Ovary (tissue), 3 donors: ENCODE results near the gene STX16.

Experiments used
- EP300 ChIP-seq: sonication (generic); formaldehyde crosslinking; IDR thresholded peaks from one replicate; pipeline ENCODE4 v1.6.1; 2017; ENCODE audit warnings: antibody characterized with exemption
- POLR2A ChIP-seq: fragments of 450-650 bp; IDR thresholded peaks from one replicate; pipeline ENCODE4 v1.6.1; 2017; ENCODE audit warnings: antibody characterized with exemption, mild to moderate bottlenecking, moderate library complexity
- TF ChIP-seq, protein P1 (sequence below), 3 donors: fragments of 450-650 bp in 2 of 3; fragments of 200-600 bp in 1 of 3; IDR thresholded peaks; one replicate each; pipeline versions ENCODE4 v1.5.1 to v1.8.0; 2016 to 2022; ENCODE audit warnings: antibody characterized with exemption in 3 of 3, mild to moderate bottlenecking in 1 of 3
- donor health status: DM: no; HTN: no; CAD: no.

GRCh38 chr20:58722877-58723627 is 72.0 kb downstream of the STX16 start:
- TF ChIP-seq, protein P1, sequence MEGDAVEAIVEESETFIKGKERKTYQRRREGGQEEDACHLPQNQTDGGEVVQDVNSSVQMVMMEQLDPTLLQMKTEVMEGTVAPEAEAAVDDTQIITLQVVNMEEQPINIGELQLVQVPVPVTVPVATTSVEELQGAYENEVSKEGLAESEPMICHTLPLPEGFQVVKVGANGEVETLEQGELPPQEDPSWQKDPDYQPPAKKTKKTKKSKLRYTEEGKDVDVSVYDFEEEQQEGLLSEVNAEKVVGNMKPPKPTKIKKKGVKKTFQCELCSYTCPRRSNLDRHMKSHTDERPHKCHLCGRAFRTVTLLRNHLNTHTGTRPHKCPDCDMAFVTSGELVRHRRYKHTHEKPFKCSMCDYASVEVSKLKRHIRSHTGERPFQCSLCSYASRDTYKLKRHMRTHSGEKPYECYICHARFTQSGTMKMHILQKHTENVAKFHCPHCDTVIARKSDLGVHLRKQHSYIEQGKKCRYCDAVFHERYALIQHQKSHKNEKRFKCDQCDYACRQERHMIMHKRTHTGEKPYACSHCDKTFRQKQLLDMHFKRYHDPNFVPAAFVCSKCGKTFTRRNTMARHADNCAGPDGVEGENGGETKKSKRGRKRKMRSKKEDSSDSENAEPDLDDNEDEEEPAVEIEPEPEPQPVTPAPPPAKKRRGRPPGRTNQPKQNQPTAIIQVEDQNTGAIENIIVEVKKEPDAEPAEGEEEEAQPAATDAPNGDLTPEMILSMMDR (IDR thresholded peaks at IDR 0.05): no peak
- no peak for TF ChIP-seq POLR2A
- no peak for TF ChIP-seq EP300
